ENCODE results near the gene CISD1.

The CISD1 gene

DNA sequence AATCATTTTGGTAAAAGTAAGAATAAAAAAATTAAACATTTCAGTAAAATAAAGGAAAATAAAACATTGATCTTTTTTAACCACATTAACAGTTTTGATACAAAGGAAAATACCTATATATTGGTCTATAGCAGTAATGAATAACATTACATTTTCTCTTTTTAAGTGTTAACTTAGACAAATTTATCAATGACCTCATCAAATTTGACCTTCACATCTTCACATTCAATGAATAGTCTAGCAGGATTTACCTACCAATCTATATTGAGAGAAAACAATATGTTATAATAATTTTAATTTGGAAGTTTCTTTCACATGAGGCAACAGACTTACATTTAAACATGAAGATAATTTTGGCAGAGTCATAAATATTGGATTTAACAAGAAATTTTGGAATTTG is 47.9 kb downstream of the CISD1 start:
- DNase-seq: no peak

DNA sequence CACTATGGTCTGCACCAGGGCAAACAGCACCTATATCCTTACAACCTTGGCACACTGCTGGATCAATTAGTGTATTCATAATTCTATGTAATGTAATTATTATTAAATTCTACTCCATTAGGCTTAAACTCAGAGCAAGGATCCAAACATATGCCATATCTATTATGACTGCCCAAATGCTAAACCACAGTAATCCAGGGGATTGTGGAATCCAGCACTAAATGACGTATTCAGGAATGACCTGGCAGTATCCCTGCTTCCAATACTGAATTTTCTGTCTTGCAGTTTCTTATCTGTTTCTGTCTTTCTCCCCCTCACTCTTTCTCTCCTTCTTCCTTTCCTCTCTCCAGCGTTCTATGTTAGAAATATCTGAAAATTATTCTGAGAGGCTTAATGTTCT is 49.4 kb downstream of the CISD1 start:
- no peak for DNase-seq

DNA sequence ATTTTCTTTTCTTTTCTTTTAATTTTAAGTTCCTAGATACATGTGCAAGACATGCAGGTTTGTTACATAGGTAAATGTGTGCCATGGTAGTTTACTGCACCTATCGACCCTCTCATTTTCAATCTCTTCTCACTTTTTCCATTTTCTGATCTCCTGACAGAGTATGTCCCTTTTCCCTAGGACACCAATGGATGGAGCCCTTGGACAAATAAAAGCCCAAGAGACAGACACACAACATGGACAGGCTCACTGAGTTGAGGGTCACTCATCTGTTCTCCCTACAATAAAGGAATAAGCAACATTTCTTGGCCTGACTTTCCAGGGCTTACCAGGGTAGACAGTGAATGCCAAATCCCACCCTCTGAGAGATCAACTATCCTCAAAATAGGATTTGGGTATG is 50.6 kb downstream of the CISD1 start:
- no peak for DNase-seq

DNA sequence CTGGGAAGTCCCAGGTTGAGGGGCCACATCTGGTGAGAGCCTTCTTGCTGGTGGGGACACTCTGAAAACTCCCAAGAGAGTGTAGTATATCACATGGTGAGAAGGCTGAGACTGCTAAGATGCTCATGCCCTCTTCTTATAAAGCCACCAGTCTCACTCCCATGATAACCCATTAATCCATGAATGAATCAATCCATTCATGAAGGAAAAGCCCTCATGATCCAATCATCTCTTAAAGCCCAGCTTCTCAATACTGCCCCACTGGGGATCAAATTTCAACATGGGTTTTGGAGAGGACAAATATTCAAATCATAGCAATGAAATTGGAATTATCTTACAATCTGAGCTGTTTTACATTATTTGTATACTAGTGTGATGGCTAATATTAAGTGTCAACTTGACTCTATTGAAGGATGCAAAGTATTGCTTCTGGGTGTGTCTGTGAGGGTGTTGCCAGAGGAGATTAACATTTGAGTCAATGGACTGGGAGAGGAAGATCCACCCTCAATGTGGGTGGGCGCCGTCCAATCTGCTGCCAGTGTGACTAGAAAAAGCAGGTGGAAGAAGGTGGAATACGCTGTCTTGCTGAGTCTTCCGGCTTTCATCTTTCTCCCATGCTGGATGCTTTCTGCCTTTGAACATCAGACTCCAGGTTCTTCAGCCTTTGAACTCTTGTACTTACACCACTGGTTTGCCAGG is 51.5 kb downstream of the CISD1 start:
- no peak for DNase-seq

DNA sequence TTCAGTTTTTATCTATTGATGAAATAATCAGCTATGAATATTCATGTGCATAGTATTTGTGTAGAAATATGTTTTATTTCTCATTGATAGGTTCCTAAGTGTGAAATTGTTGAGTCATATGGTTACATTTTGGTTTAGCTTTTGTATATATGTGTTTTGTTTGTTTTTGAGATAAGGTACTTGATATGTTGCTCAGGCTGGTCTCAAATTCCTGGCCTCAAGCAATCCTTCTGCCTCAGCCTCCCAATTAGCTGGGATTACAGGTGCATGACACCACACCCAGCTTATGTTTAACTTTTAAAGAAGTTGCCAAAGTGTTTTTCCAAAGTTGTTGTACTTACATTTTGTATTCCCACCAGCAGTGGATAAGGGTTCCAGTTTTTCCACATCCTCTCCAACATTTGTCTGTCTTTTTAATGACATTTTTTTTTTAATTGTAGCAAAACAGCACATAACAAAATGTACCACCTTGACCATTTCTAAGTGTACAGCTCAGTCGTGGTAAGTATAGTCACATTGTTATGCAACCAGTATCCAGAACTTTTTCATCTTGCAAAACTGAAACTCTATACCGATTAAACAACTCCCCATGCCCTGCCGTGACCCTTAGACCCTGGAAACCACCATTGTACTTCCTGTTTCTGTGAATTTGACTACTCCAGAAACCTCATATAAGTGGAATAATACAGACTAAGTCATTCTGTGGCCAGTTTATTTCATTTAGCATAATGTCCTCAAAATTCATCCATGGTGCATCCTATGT is 53.3 kb downstream of the CISD1 start:
- DNase-seq: peak; percentile 4 to 48

DNA sequence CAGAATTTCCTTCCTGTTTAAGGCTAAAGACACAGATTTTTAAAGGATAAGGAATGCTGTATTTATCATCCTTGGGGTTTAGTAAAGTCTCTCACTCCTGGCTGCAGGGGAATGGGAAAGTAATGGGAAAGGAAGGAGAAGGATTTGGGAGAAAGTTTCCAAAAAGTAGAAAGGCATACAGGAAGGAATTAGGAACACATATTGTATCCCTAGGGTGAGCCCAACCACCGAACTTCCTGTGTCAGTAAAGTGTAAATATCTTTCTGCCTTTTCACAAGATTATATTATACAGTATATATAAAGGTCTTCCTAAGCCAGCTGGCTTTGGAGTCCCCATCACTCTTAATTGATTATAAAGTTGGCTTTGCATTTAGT is 53.9 kb downstream of the CISD1 start:
- no peak for DNase-seq

DNA sequence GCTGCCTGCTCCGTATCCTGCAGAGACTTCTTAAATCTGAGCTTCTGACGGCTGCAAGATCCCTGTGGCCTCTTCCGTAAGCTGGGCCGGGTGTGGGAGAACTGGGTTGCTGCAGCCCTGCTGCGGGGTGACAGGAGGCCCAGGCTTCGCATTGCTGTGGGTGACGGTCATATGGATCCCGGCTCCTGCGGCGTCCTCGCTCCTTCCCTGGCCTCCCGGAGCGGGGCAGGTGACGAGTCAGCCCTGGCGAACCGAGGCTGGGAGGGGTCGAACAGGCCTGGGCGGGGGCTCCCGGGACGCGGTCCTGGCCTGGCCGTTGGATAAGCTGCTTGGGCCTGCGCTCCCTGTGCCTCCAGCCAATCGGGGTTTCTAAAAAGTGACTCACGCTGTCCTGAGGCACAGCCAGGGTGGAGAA is 58.0 kb downstream of the CISD1 start:
- no peak for DNase-seq

DNA sequence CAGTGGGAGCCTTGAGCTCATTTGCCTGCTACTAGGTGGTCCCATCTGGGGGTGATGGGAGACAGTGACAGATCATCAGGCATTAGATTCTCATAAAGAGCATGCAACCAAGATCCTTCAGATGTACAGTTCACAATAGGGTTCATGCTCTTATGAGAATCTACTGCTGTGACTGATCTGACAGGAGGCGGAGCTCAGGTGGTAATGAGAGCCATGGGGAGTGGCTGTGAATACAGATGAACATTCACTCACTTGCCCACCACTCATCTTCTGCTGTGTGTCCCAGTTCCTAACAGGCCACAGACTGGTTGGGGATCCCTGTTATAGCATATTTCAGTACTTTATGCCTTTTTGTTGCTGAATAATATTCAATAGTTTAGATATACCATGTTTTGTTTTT is 59.3 kb downstream of the CISD1 start:
- DNase-seq: no peak

DNA sequence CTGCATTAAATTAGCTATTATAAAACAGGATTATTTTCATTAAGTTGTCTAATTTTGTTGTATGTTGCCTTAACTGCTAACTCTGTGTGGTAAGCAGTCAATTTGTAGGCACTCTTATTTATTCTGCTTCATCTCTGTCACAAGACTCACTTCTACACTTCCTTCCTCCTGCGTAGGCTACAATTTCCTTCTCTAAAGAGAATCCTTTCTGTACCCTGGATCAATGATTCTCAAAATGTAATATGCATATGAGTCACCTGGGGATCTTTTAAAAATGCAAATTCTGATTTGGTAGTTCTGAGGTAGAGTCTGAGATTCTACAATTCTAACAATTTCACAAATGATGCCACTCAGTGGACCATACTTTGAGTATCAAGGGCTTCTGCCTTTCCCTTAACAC is 61.5 kb downstream of the CISD1 start:
- no peak for DNase-seq

DNA sequence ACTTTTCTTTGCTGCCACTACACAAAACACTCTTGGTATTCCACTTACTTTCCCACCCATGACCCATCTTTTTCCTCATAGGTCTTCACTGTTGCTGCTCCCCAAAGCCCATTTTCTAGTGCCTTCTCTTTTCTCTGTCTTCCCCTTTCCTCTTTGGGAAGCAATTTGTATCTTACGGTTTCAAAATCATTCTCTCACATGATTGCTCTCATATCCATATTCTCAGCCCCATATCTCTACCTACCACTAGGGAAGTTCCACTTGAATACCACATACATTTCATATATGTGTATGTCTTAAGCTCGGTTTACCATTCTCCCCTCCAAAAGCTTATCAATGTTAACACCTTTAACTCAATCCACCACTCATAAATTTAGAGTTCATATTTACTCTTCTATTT is 62.7 kb downstream of the CISD1 start:
- no peak for DNase-seq

DNA sequence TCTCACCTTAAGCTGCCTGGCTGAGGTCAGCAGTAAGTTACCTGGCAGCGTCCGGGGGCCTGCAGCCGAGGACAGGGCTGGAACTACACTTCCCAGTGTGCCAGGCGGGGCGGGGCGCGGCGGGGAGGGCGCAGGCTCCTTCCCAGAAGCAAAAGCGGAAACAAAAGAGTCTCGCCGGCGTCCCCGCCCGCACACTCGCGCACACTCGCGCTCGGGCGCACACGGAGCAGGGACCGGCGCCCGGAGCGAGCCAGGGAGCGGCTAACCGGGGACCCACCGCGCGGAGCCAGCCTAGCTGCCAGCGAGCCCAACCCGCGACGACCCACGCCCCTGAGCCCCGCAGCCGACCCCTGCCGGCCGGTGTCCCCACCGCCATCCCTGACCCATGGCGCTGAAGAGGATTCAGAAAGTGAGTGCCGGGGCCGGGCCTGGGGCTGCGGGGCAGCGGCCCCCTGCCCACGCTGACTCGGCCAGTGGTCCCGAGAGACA is 65.9 kb downstream of the CISD1 start, which contains the start of gene UBE2D1:
Gene UBE2D1 (plus strand): TSS at position 190 of the 489 bp plus-strand sequence. CDS start 196 bp downstream, at position 386.
- DNase-seq: peak; percentile 83 to 86

DNA sequence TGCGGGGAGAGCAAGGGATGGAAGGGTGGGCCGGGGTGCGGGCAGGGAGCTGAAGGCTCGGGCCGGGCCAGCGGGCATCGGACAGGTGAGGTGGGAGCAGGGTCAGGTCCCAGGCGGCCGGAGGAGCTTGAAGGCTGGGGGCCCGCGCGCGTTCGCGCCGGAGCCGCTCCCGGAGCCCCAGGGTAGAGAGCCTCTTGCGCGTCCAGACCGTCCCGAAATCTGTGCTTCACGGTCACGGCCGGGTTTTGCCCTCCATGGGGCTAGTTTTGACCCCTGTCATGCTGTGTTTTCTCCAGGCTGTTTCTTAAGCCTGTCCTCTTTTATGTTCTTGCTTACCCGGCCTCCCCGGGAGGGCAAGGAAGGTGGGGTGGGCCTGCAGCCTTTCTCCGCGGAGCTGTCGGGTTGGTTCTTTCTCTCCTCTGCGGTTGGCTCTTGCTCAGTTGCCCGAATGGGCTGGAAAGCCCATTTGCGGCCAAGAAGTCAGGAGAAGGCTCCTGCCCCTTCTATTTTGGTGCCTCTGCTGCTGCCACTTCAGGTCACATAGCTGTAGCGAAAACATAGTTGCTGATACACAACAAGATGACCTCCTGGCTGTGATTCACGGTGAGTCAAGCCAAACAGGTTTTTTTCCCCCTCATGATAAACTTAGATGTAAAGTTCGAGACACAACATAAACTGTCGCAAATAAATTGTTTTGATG is 66.5 kb downstream of the CISD1 start:
- DNase-seq: peak; percentile 1 to 18

DNA sequence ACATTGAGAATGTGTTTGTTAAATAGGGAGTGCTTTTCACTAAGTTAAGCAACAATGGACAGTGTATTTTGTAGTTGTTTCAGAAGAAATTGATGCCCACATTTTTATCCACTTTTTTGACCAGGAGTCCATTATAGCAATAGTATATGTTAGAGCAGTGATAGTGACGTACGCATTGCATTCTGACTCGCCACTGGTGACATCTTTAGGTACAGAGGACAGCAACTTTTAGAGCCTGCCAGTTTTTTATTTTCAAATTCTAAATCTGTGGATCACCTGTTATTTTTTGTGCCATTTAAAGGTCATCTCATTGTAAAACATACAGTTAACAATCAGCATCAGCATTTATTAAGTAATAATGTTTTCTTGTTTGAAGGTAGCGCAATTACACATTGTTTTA is 67.3 kb downstream of the CISD1 start:
- no peak for DNase-seq
